Subcutaneous abdominal adipose tissue (tissue), 5 donors: Measurements from ENCODE around the gene NDUFA3.

Source experiments
- H3K27ac ChIP-seq: one replicate; pipeline ENCODE4 v1.7.0; 2013; ENCODE audit warnings: low read depth, mild to moderate bottlenecking, inconsistent platforms, low read length, moderate library complexity
- H3K27me3 ChIP-seq, 5 donors: one replicate each; pipeline ENCODE4 v1.7.0; 2013; ENCODE audit warnings: low read length in 5 of 5, inconsistent platforms in 1 of 5; ENCODE audit not compliant: control insufficient read depth in 5 of 5, insufficient read depth in 4 of 5
- H3K36me3 ChIP-seq, 5 donors: one replicate each; pipeline ENCODE4 v1.7.0; 2013; ENCODE audit warnings: low read length in 5 of 5; ENCODE audit not compliant: control insufficient read depth in 5 of 5, insufficient read depth in 5 of 5
- H3K4me1 ChIP-seq, 5 donors: one replicate each; pipeline ENCODE4 v1.7.0; 2013; ENCODE audit warnings: low read length in 5 of 5, mild to moderate bottlenecking in 3 of 5, moderate library complexity in 1 of 5; ENCODE audit not compliant: control insufficient read depth in 5 of 5, insufficient read depth in 5 of 5
- H3K4me3 ChIP-seq, 5 donors: one replicate each; pipeline ENCODE4 v1.7.0; 2013; ENCODE audit warnings: low read length in 5 of 5, low read depth in 1 of 5
- H3K9ac ChIP-seq, 5 donors: one replicate each; pipeline ENCODE4 v1.7.0; 2013; ENCODE audit warnings: low read length in 5 of 5, mild to moderate bottlenecking in 4 of 5, moderate library complexity in 3 of 5
- H3K9me3 ChIP-seq, 5 donors: one replicate each; pipeline ENCODE4 v1.7.0; 2013; ENCODE audit warnings: low read length in 5 of 5; ENCODE audit not compliant: control insufficient read depth in 5 of 5
- donor health status: healthy.
- donor health status: healthy.
- donor health status: healthy.
- donor health status: healthy.
- donor health status: healthy.

NDUFA3 gene

DNA sequence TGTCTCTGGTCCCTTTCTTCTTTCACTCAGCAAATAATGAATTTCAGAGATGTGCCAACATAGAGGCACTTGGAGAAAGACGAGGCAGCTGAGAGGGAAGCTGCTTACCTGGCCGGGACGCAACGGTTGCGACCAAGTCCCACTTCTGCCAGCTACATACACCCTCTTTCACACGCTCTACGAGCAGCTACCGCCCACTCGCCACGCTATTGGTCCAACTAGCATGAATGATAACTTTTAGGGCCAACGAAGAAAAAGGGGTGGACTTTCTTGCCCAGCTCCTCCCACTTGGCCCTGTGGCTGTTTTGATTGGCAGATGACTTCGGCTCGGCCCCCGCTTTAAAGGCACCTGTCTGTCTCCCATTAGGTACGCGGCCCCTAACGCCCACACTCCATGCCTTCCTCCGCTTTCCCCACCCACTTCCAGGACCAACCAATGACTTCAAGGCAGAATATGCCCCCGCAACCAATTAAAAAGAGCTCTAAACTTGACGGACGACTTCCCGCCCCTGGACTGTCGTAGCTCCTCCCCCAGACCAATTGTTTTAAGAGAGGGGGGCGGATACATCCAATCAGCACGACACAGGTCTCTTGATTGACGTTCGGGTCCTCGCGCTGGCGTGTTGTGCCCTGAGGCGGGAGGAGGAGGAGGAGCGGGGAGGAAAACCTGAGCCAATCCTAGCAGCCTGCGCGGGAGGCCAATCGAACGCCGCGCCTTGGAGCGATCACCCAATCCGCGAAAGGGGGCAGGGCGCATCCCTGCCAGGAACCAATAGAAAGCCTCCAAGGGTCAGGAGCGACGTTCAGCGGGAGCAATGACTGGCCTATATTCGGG lies 34.4 kb downstream of the NDUFA3 start:
- Histone ChIP-seq H3K27ac (peak overlapping the region; percentile 69), H3K9ac (peak overlapping the region in 4 of 5 donors; percentile 67 to 92 (median 76)), H3K4me3 (peak overlapping the region; percentile 70 to 80 (median 76)), H3K27me3 (peaks cover 0 to 2% (median 0%) of the 10 kb centered on the region in 5 donors), H3K9me3 (no peaks in the 10 kb centered on the region), H3K36me3 (peaks cover 0 to 22% (median 13%) of the 10 kb centered on the region in 5 donors), H3K4me1 (peaks cover 15 to 48% (median 34%) of the 10 kb centered on the region in 5 donors)

DNA sequence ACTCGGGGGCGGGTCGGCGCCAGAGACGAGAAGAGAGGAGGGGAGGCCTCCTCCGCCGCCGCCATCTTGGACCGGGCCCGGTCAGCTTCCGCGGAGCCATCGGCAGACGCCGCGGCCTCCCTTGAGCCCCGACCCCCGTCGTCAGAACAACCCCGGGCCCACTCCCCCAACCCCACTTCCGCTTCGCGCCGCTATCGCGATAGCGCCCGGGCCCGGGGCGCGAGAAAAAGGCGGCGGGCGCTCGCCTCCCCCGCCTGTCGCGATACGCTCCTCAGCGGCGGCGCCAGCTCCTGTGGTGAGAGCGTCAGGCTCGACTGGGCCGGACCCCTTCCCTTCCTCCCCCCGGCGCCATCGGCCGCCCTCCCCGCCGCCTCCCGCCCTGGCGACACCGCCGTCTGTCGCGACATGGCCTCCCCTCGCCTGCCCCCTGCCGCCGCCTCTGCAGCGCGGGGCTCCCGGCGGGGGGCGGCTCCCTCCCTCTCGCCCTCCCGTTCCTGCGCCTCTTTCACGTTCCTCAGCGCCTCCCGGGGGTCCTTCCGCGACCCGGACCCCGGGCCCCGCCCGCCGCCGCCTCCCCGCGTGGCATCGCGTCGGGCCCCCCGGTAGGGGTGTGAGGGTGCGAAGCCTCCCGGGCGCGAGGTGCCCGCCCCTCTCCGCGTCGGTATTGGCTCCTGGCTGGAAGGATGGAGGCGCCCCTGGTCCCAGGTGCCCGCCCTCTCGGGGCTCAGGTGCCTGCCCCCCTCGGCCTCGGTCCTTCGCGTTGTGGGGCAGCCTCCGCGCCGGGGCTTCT lies 35.2 kb downstream of the NDUFA3 start, which contains the start of gene CNOT3:
CNOT3 (plus strand) TSS at position 64 of the 790 bp plus-strand sequence. CDS start 5,217 bp downstream, outside the sequence.
- Histone ChIP-seq H3K9ac (peak within 1 kb of the TSS; percentile 71 to 95 (median 86)), H3K36me3 (peaks cover 0 to 29% (median 17%) of the 10 kb centered on the region in 5 donors), H3K9me3 (no peaks in the 10 kb centered on the region), H3K4me3 (peak within 1 kb of the TSS; percentile 70 to 80 (median 76)), H3K4me1 (peaks cover 15 to 48% (median 34%) of the 10 kb centered on the region in 5 donors), H3K27ac (peak within 1 kb of the TSS; percentile 69), H3K27me3 (peaks cover 0 to 2% (median 0%) of the 10 kb centered on the region in 5 donors)

DNA sequence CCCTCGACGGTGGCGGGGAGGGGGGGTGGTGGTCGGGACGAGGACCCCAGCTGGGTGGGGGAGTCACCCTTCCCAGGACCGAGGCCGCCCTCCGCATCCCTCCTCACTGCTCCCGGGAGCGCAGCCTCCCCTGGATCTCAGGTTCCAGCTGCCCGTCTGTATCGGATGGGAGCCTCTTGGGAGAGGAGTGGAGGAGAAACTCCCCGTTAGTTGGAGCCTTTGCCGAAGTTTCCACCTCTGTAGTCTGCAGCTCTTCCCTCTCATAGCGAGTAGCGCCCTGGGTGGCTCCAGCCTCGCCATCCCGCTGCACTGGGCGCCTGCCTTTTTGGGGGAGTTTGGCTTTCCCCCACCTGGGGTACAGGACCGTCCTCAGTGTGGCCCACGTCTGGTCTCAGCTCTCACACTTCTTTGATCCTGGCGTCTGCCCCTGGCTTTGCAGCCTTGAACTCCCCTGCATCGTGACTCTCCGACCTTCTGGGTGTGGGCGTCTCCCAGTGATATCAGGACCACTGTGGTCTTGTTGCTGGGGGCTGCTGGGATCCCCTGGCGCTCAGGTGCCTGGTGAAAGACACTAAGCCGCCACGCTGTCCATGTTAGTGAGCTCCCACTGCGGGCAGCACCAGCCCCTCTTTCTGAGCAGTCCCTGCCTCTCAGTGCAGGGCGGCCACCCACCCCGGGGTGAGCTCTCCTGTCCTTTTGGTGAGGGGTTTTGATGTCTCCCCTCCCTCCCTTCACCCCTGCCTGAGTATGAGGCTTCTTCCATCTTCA lies 36.0 kb downstream of the NDUFA3 start:
- Histone ChIP-seq H3K27ac (peak overlapping the region; percentile 69), H3K27me3 (peaks cover 0 to 2% (median 0%) of the 10 kb centered on the region in 5 donors)

DNA sequence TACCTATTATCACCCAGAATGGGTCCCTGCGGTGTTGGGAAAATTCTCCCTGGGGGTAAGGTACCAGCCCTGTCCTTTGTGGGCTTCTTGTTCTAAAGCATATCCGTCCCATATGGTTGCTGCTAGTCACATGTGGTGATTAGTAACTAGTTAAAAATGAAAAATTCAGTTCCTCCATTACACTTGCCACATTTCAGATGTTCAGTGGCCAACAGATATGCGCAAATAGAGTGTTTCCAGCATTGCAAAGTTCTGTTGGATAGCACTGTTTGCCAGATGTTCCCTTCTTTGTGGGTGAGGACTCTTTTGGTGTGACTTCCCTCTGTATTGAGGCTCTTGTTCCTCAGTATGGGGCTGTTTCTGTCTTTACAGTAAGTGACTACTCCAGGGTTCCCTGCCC lies 38.7 kb downstream of the NDUFA3 start:
- Histone ChIP-seq H3K27ac (no peak overlapping the region), H3K9ac (no peak overlapping the region), H3K36me3 (peaks cover 0 to 58% (median 47%) of the 10 kb centered on the region in 5 donors), H3K4me1 (peaks cover 13 to 41% (median 29%) of the 10 kb centered on the region in 5 donors), H3K4me3 (no peak overlapping the region), H3K9me3 (no peaks in the 10 kb centered on the region), H3K27me3 (peaks cover 0 to 2% (median 0%) of the 10 kb centered on the region in 5 donors)

More for the DNA sequence above, 36.0 kb downstream of the NDUFA3 start:
- Histone ChIP-seq H3K4me3 (peak overlapping the region; percentile 43 to 77 (median 70)), H3K4me1 (peaks cover 15 to 48% (median 34%) of the 10 kb centered on the region in 5 donors), H3K9ac (peak overlapping the region in 4 of 5 donors; percentile 80 to 95 (median 89)), H3K9me3 (no peaks in the 10 kb centered on the region), H3K36me3 (peaks cover 0 to 31% (median 20%) of the 10 kb centered on the region in 5 donors)

DNA sequence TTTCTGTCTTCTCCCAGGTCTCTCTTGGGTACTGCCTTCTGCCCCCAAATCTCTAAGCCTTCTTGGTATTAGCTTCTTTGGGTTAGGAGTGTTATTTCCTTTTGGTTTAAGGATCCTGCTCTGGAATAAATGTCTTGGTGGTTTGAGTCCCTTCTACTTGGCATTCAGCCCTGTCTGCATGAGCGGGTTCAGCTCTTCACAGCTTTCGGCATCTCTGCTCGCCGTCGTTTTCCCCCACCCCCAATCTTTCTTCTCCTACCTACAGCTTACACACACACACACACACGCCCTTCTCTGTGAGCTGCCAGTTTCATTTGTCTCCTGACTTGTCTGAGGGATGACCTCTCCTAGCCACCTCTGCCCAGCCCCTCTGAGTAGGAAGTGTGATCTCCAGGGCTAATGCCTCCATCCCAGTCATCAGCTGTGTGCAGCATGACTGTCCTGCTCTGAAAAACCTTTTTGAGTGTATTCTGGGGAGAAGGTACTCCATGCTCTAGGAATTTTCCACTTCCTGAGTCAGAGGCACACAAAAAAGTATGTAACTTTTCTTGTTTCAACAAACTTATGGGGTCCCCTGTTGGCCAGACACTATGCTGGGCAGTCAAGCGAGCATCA lies 39.6 kb downstream of the NDUFA3 start:
- Histone ChIP-seq H3K27ac (no peak overlapping the region), H3K27me3 (no peaks in the 10 kb centered on the region), H3K4me3 (no peak overlapping the region), H3K36me3 (peaks cover 0 to 67% (median 56%) of the 10 kb centered on the region in 5 donors), H3K4me1 (peaks cover 6 to 35% (median 25%) of the 10 kb centered on the region in 5 donors), H3K9me3 (no peaks in the 10 kb centered on the region), H3K9ac (no peak overlapping the region)

DNA sequence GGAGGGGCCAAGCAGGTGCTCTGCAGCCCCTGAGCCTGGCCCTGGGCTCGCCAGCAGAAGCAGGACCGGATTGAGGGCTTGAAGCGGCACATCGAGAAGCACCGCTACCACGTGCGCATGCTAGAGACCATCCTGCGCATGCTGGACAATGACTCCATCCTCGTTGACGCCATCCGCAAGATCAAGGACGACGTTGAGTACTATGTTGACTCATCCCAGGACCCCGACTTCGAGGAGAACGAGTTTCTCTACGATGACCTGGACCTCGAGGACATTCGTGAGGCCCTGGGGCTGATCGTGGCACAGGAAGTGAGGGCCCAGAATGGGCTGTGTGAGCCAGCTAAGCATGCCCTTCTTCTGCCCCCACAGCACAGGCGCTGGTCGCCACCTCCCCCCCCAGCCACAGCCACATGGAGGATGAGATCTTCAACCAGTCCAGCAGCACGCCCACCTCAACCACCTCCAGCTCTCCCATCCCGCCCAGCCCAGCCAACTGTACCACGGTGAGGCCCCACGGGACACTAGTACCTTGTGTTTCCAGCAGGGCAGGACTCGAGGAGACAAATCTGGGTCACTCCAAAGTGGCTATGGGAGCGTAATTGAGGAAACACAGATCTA lies 43.0 kb downstream of the NDUFA3 start:
- Histone ChIP-seq H3K4me1 (peaks cover 0 to 9% (median 0%) of the 10 kb centered on the region in 5 donors), H3K4me3 (no peak overlapping the region), H3K27me3 (no peaks in the 10 kb centered on the region), H3K9me3 (no peaks in the 10 kb centered on the region), H3K36me3 (peaks cover 0 to 93% (median 82%) of the 10 kb centered on the region in 5 donors), H3K9ac (no peak overlapping the region), H3K27ac (no peak overlapping the region)

DNA sequence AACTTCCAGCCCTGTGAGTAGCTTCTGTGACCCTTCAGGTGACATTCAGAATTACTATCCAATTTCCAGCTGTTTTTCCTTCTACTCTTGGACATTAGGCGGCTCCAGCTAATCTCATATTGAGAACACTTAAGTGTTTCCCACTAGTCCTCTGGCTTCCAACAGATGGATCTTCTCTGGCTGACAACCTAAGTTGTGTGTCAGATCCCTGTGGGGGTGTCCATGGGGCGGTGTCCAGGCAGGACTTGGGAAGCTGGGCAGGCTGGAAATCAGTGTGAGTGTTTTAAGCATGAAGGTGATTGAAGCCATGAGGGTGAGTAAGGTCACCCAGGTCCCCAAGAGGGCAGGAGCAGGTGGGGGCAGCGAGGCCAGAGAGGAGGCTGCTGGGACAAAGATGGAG lies 45.0 kb downstream of the NDUFA3 start:
- Histone ChIP-seq H3K4me3 (no peak overlapping the region), H3K27me3 (no peaks in the 10 kb centered on the region), H3K9ac (no peak overlapping the region), H3K36me3 (peaks cover 0 to 98% (median 95%) of the 10 kb centered on the region in 5 donors), H3K9me3 (no peaks in the 10 kb centered on the region), H3K4me1 (no peaks in the 10 kb centered on the region), H3K27ac (no peak overlapping the region)

DNA sequence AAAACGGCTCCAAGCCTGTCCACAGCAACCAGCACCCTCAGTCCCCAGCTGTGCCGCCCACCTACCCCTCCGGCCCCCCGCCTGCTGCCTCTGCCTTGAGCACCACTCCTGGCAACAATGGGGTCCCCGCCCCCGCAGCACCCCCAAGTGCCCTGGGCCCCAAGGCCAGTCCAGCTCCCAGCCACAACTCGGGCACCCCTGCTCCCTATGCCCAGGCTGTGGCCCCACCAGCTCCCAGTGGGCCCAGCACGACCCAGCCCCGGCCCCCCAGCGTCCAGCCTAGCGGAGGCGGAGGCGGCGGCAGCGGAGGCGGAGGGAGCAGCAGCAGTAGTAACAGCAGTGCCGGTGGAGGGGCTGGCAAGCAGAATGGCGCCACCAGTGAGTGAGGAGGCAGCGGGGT lies 45.5 kb downstream of the NDUFA3 start:
- Histone ChIP-seq H3K27ac (no peak overlapping the region), H3K4me3 (no peak overlapping the region), H3K4me1 (peaks cover 0 to 4% (median 3%) of the 10 kb centered on the region in 5 donors), H3K27me3 (no peaks in the 10 kb centered on the region), H3K9ac (no peak overlapping the region), H3K9me3 (no peaks in the 10 kb centered on the region), H3K36me3 (peaks cover 0 to 98% (median 94%) of the 10 kb centered on the region in 5 donors)
